Mesenchymal stem cell (in vitro differentiated cells and primary cell): ENCODE measurements around the gene BMPR1A.

Experiments
- DNase-seq: peaks from one replicate; pipeline ENCODE4 v3.0.0-alpha.2; 2013
- H2AFZ ChIP-seq: one replicate; pipeline ENCODE4 v1.6.1; 2013; ENCODE audit warnings: low read depth, mild to moderate bottlenecking, control low read depth, inconsistent platforms, low read length, moderate library complexity
- H2AK5ac ChIP-seq: 2 replicates; pipeline ENCODE4 v1.6.1; 2013; ENCODE audit warnings: low read length, moderate library complexity, mild to moderate bottlenecking, inconsistent platforms; ENCODE audit not compliant: severe bottlenecking
- H2BK120ac ChIP-seq: one replicate; pipeline ENCODE4 v1.6.1; 2013; ENCODE audit warnings: low read depth, mild to moderate bottlenecking, inconsistent platforms, low read length, moderate library complexity
- H2BK12ac ChIP-seq, 2 experiments: one replicate each; pipeline ENCODE4 v1.6.1; 2013; ENCODE audit warnings: inconsistent platforms in 2 of 2, low read length in 2 of 2, mild to moderate bottlenecking in 2 of 2, moderate library complexity in 2 of 2, control low read depth in 1 of 2
- H2BK15ac ChIP-seq: one replicate; pipeline ENCODE4 v1.6.1; 2013; ENCODE audit warnings: mild to moderate bottlenecking, low read depth, inconsistent platforms; ENCODE audit not compliant: poor library complexity, severe bottlenecking
- H2BK5ac ChIP-seq: 2 replicates; pipeline ENCODE4 v1.6.1; 2013; ENCODE audit warnings: low read depth, mild to moderate bottlenecking, low read length, control low read depth, inconsistent platforms; ENCODE audit not compliant: poor library complexity, severe bottlenecking
- H3K14ac ChIP-seq, 2 experiments: one replicate each; pipeline ENCODE4 v1.6.1; 2013; ENCODE audit warnings: inconsistent platforms in 2 of 2, low read length in 2 of 2, control low read depth in 1 of 2, mild to moderate bottlenecking in 1 of 2, moderate library complexity in 1 of 2
- H3K18ac ChIP-seq, 2 experiments: one replicate each; pipeline ENCODE4 v1.6.1; 2013; ENCODE audit warnings: inconsistent platforms in 2 of 2, low read length in 2 of 2, control low read depth in 1 of 2, low read depth in 1 of 2, mild to moderate bottlenecking in 1 of 2
- H3K23ac ChIP-seq, 2 experiments: one replicate each; pipeline ENCODE4 v1.6.1; 2013; ENCODE audit warnings: inconsistent platforms in 2 of 2, low read length in 2 of 2, mild to moderate bottlenecking in 2 of 2, moderate library complexity in 2 of 2, control low read depth in 1 of 2
- H3K27ac ChIP-seq: 2 replicates; pipeline ENCODE4 v1.5.1; 2013; ENCODE audit warnings: mild to moderate bottlenecking, moderate library complexity, low read length, control low read depth, inconsistent platforms; ENCODE audit not compliant: poor library complexity, severe bottlenecking
- H3K27me3 ChIP-seq, 2 experiments: 2 replicates each; pipeline versions ENCODE4 v1.6.1 to v1.7.0; 2013; ENCODE audit warnings: low read length in 2 of 2, mild to moderate bottlenecking in 2 of 2, moderate library complexity in 2 of 2, control low read depth in 1 of 2, inconsistent platforms in 1 of 2; ENCODE audit not compliant: control insufficient read depth in 1 of 2, insufficient read depth in 1 of 2
- H3K36me3 ChIP-seq, 2 experiments: 2 replicates each; pipeline versions ENCODE4 v1.6.1 to v1.7.0; 2013; ENCODE audit warnings: low read length in 2 of 2, control low read depth in 1 of 2, inconsistent platforms in 1 of 2, low read depth in 1 of 2, mild to moderate bottlenecking in 1 of 2; ENCODE audit not compliant: insufficient read depth in 2 of 2, control insufficient read depth in 1 of 2
- H3K4ac ChIP-seq, 2 experiments: one replicate each; pipeline ENCODE4 v1.6.1; 2013; ENCODE audit warnings: inconsistent platforms in 2 of 2, low read length in 2 of 2, mild to moderate bottlenecking in 2 of 2, moderate library complexity in 2 of 2, control low read depth in 1 of 2, low read depth in 1 of 2
- H3K4me1 ChIP-seq: 2 replicates; pipeline ENCODE4 v1.6.1; 2013; ENCODE audit warnings: low read depth, low read length, control low read depth; ENCODE audit not compliant: control insufficient read depth, insufficient read depth
- H3K4me2 ChIP-seq: 2 replicates; pipeline ENCODE4 v1.6.1; 2013; ENCODE audit warnings: low read length, mild to moderate bottlenecking, inconsistent platforms; ENCODE audit not compliant: poor library complexity, severe bottlenecking
- H3K4me3 ChIP-seq, 2 experiments: 2 replicates each; pipeline versions ENCODE4 v1.5.1 to v1.7.0; 2013; ENCODE audit warnings: low read length in 2 of 2, mild to moderate bottlenecking in 2 of 2, control low read depth in 1 of 2, low read depth in 1 of 2; ENCODE audit not compliant: insufficient read depth in 1 of 2
- H3K79me1 ChIP-seq: replicated peaks from 2 replicates; pipeline ENCODE4 v1.6.1; 2013; ENCODE audit warnings: mild to moderate bottlenecking, control low read depth, low read length, inconsistent platforms; ENCODE audit not compliant: poor library complexity, severe bottlenecking
- H3K9ac ChIP-seq: 2 replicates; pipeline ENCODE4 v1.7.0; 2013; ENCODE audit warnings: mild to moderate bottlenecking, low read length, moderate library complexity
- H3K9me3 ChIP-seq: 2 replicates; pipeline ENCODE4 v1.7.0; 2013; ENCODE audit warnings: mild to moderate bottlenecking, low read length; ENCODE audit not compliant: control insufficient read depth
- H4K8ac ChIP-seq: one replicate; pipeline ENCODE4 v1.6.1; 2013; ENCODE audit warnings: inconsistent platforms, mild to moderate bottlenecking, low read length, moderate library complexity
- H4K91ac ChIP-seq: one replicate; pipeline ENCODE4 v1.6.1; 2013; ENCODE audit warnings: mild to moderate bottlenecking, low read length, inconsistent platforms
- WGBS: methylation state at CpG from one replicate; pipeline ENCODE4 v1.1.7; 2013; ENCODE audit warnings: mixed read lengths; 5-methylcytosine and 5-hydroxymethylcytosine counted together

Gene BMPR1A

DNA sequence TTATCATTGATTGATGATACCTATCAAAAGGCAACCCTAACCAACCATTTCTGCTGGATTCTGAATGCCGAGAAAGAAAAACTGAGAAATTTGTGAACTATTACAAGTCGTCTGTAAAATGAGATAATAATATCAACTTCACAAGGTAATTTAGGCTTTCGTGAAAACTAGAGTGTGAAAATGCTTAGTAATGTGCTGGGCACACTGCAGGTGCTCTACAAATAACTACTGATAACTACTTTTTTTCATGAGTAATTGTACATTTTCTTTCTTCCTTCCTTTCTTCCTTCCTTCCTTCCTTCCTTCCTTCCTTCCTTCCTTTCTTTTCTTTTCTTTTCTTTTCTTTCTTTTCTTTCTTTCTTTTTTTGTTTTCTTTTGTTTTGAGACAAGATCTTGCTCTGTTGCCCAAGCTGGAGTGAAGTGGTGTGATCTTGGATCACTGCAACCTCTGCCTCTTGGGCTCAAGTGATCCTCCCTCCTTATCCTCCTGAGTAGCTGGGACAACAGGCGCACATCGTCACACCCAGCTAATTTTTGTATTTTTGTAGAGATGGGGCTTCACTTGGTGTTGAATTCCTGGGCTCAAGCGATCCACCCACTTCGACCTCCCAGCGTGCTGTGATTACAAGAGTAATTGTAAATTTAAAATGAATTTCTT, 42.9 kb downstream of the BMPR1A start:
- WGBS = 80% methylated on average over 1 of the region's 8 CpGs
- no peak overlapping the region for H3K4ac ChIP-seq

DNA sequence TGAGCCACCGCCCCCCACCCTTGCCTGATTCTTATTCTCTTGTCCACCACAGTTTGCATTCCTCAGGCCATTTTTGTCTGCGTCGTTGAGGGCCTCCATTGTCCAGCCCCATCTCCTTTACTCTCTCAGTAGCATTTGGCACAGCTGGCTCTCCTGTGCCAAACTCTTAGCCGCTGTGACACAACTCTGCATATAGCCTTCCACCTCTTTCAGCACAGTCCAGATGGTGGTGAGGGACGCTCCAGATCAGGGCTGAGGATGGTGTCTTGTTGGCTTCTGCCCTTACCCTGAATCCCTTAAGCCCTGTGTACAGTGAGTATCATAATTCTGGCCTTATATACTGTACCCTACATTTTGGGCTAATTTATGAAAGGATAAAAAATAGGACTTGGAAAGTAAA, 45.6 kb downstream of the BMPR1A start:
- DNase-seq = no peak
- Histone ChIP-seq H2BK5ac (no peak overlapping the region), H3K4me1 (peaks cover 4% of the 10 kb centered on the region), H3K36me3 (peaks cover 0 to 3% of the 10 kb centered on the region in 2 experiments), H3K27me3 (no peaks in the 10 kb centered on the region), H3K4me3 (no peak overlapping the region), H3K9me3 (no peaks in the 10 kb centered on the region), H3K18ac (no peak overlapping the region), H3K27ac (no peak overlapping the region), H2BK12ac (no peak overlapping the region), H3K4ac (no peak overlapping the region), H4K8ac (no peak overlapping the region), H2BK120ac (no peak overlapping the region), H2AFZ (no peak overlapping the region), H3K79me1 (peaks cover 23% of the 10 kb centered on the region), H4K91ac (no peak overlapping the region), H2BK15ac (no peak overlapping the region), H3K4me2 (no peak overlapping the region), H3K23ac (no peak overlapping the region), H3K14ac (no peak overlapping the region), H3K9ac (no peak overlapping the region), H2AK5ac (no peak overlapping the region)
- 98% methylated on average over 4 of the region's 5 CpGs for WGBS

More for the DNA sequence above, 42.9 kb downstream of the BMPR1A start:
- no peak overlapping the region for H2AK5ac ChIP-seq
- no peaks in the 10 kb centered on the region for H3K9me3 ChIP-seq
- H4K91ac ChIP-seq = no peak overlapping the region
- peaks cover 0 to 3% of the 10 kb centered on the region in 2 experiments for H3K36me3 ChIP-seq
- H3K27me3 ChIP-seq = no peaks in the 10 kb centered on the region
- peaks cover 4% of the 10 kb centered on the region for H3K4me1 ChIP-seq
- H4K8ac ChIP-seq = no peak overlapping the region
- H3K14ac ChIP-seq = no peak overlapping the region
- peaks cover 13% of the 10 kb centered on the region for H3K79me1 ChIP-seq
- no peak overlapping the region for H2AFZ ChIP-seq
- H3K23ac ChIP-seq = no peak overlapping the region
- H3K18ac ChIP-seq = no peak overlapping the region
- H3K4me3 ChIP-seq = peak overlapping the region in 1 of 2 experiments; percentile 59
- H2BK12ac ChIP-seq = no peak overlapping the region
- no peak for DNase-seq
- no peak overlapping the region for H2BK5ac ChIP-seq
- no peak overlapping the region for H2BK15ac ChIP-seq
- H3K4me2 ChIP-seq = no peak overlapping the region
- no peak overlapping the region for H3K27ac ChIP-seq
- H2BK120ac ChIP-seq = no peak overlapping the region
- peak overlapping the region; percentile 72 for H3K9ac ChIP-seq

DNA sequence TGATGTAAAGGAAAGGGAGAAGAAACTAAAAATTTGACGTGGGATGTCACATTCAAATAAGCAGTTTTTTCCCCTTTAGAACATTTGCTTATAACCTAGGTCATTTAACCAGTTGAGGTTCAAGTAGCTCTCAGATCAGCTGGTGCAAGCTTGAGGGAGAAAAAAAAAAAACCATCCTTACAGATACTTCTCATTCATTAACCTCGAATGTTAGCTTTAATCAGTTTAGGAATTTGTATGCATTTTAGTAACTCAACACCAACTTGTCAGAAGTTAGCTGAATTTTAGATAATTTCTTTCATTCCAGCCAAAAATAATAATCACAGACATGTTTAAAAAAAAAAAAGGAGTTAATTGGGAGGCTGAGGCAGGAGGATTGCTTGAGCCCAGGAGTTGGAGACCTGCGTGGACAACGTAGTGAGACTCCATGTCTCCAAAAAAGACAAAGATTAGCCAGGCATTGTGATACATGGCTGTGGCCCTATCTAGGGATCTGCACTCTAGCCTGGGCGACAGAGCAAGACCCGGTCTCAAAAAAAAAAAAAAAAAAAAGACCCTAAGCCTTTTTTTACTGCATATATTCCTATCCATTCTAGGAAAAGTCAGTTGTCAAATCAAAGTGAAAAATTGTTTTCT, 46.2 kb downstream of the BMPR1A start:
- Histone ChIP-seq H2BK5ac (no peak overlapping the region), H3K23ac (no peak overlapping the region), H3K4me2 (no peak overlapping the region), H3K4ac (no peak overlapping the region), H3K4me1 (peaks cover 4% of the 10 kb centered on the region), H3K79me1 (peaks cover 24% of the 10 kb centered on the region), H3K4me3 (no peak overlapping the region), H3K27me3 (no peaks in the 10 kb centered on the region), H2AFZ (no peak overlapping the region), H3K36me3 (peaks cover 0 to 3% of the 10 kb centered on the region in 2 experiments), H2BK15ac (no peak overlapping the region), H3K18ac (no peak overlapping the region), H4K91ac (no peak overlapping the region), H3K9ac (no peak overlapping the region), H2BK12ac (no peak overlapping the region), H3K27ac (no peak overlapping the region), H4K8ac (no peak overlapping the region), H2AK5ac (no peak overlapping the region), H2BK120ac (no peak overlapping the region), H3K9me3 (no peaks in the 10 kb centered on the region), H3K14ac (no peak overlapping the region)
- 72% methylated on average over 4 of the region's 6 CpGs for WGBS
- DNase-seq = no peak

DNA sequence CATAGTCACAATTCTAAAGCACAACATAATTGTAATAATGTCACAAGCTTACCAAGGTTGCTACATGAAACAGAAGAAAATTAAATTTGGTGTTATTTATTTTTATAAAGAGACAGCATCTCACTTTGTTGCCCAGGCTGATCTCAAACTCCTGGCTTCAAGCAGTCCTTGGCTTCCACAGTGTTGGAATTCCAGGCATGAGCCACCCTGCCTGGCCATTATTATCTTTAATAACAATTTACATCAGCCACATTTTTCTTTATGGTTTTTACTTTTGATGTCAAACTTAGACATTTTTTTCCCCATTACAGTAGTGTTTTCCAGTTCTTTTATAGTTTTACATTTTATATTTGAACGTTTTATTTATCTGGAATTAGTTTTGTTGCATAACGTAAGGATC, 46.7 kb downstream of the BMPR1A start:
- Histone ChIP-seq H2AFZ (no peak overlapping the region), H3K27ac (no peak overlapping the region), H2BK120ac (no peak overlapping the region), H3K18ac (no peak overlapping the region), H2AK5ac (no peak overlapping the region), H3K23ac (no peak overlapping the region), H2BK5ac (no peak overlapping the region), H4K91ac (no peak overlapping the region), H2BK12ac (no peak overlapping the region), H2BK15ac (no peak overlapping the region), H3K4me2 (no peak overlapping the region), H3K36me3 (peaks cover 0 to 3% of the 10 kb centered on the region in 2 experiments), H3K79me1 (peaks cover 24% of the 10 kb centered on the region), H3K4ac (no peak overlapping the region), H3K27me3 (no peaks in the 10 kb centered on the region), H3K4me1 (peaks cover 4% of the 10 kb centered on the region), H3K4me3 (no peak overlapping the region), H3K9me3 (no peaks in the 10 kb centered on the region), H3K14ac (no peak overlapping the region), H3K9ac (no peak overlapping the region), H4K8ac (no peak overlapping the region)
- WGBS = no CpG with 5 or more reads among the region's 2 CpGs
- no peak for DNase-seq
